GM19463 (cell line): ENCODE results near the gene CHI3L1.
A peak's percentile ranks its signal among the peaks of the same experiment; 100 is the strongest.

Experiments
- ATAC-seq: cut with Tn5 transposase; IDR thresholded peaks from one replicate; pipeline ENCODE4 v1.9.1; 2021; ENCODE audit warnings: mild to moderate bottlenecking, moderate library complexity; ENCODE audit not compliant: unreplicated experiment

CHI3L1 gene

GRCh38 chr1:203182387-203182953 lies 4.0 kb downstream of the CHI3L1 start:
- ATAC-seq = no peak

GRCh38 chr1:203181586-203182386 lies 4.7 kb downstream of the CHI3L1 start:
- ATAC-seq = no peak

GRCh38 chr1:203180611-203181330 lies 5.7 kb downstream of the CHI3L1 start:
- ATAC-seq = no peak

GRCh38 chr1:203179667-203180005 lies 6.9 kb downstream of the CHI3L1 start:
- ATAC-seq = no peak

GRCh38 chr1:203178821-203179666 lies 7.5 kb downstream of the CHI3L1 start:
- ATAC-seq = no peak

GRCh38 chr1:203178083-203178482 lies 8.4 kb downstream of the CHI3L1 start:
- no peak for ATAC-seq

- no peak for ATAC-seq
Measured at GRCh38 chr1:203177470-203178039, 8.9 kb downstream of the CHI3L1 start.

GRCh38 chr1:203177036-203177405 lies 9.5 kb downstream of the CHI3L1 start:
- ATAC-seq = no peak

- ATAC-seq = no peak
Measured at GRCh38 chr1:203176273-203177035, 10.1 kb downstream of the CHI3L1 start.

GRCh38 chr1:203175827-203176241 lies 10.7 kb downstream of the CHI3L1 start:
- no peak for ATAC-seq

- no peak for ATAC-seq
Measured at GRCh38 chr1:203175237-203175826, 11.2 kb downstream of the CHI3L1 start, which contains the start of gene MYBPH. TSS of gene MYBPH (minus strand) at chr1:203175826. CDS start at chr1:203175755, 71 bp downstream.

- ATAC-seq = no peak
Measured at GRCh38 chr1:203174324-203174985, 12.0 kb downstream of the CHI3L1 start.

GRCh38 chr1:203173566-203173965 lies 12.9 kb downstream of the CHI3L1 start:
- ATAC-seq = peak; percentile 94

- ATAC-seq = no peak
Measured at GRCh38 chr1:203173011-203173555, 13.4 kb downstream of the CHI3L1 start.

GRCh38 chr1:203172184-203173010 lies 14.1 kb downstream of the CHI3L1 start:
- no peak for ATAC-seq

GRCh38 chr1:203171341-203172183 lies 14.9 kb downstream of the CHI3L1 start:
- no peak for ATAC-seq
